Rectal smooth muscle tissue (tissue), 1 donor: ENCODE data around the gene DIS3L2.
A peak's percentile ranks its signal among the peaks of the same experiment; 100 is the strongest.

Experiments used
- H3K27ac ChIP-seq: one replicate; pipeline ENCODE4 v1.7.0; 2013; ENCODE audit warnings: low read depth, low read length, inconsistent platforms
- H3K27me3 ChIP-seq: one replicate; pipeline ENCODE4 v1.7.0; 2013; ENCODE audit warnings: low read length; ENCODE audit not compliant: control insufficient read depth, insufficient read depth
- H3K36me3 ChIP-seq: one replicate; pipeline ENCODE4 v1.7.0; 2013; ENCODE audit warnings: low read length; ENCODE audit not compliant: control insufficient read depth, insufficient read depth
- H3K4me1 ChIP-seq: one replicate; pipeline ENCODE4 v1.7.0; 2013; ENCODE audit warnings: low read length; ENCODE audit not compliant: control insufficient read depth, insufficient read depth
- H3K4me3 ChIP-seq: one replicate; pipeline ENCODE4 v1.7.0; 2013; ENCODE audit warnings: low read length
- H3K9ac ChIP-seq: one replicate; pipeline ENCODE4 v1.7.0; 2013; ENCODE audit warnings: low read length

Gene DIS3L2

DNA sequence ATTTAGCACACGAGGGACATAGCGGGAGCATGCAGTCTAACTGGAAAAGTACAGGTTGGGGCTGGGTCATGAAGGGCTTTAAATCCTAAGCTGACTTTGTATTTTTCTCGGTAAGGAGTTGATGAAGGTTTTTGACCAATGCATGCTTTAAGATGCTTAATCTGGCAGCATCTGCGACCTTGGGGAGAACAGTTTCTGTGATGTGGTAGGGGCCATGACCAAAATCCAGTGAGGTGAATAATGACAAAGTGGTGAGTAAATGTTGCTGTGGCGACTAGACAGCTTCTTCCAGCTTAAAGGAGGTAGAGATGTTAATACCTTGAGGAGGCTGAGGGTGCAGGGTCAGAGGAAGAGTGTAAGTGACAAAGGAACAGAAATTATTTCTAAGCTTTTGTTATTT is 242.4 kb downstream of the DIS3L2 start:
- Histone ChIP-seq H3K36me3 (no peaks in the 10 kb centered on the region), H3K27ac (peak overlapping the region; percentile 46), H3K4me3 (no peak overlapping the region), H3K9ac (no peak overlapping the region), H3K27me3 (no peaks in the 10 kb centered on the region), H3K4me1 (peaks cover 4% of the 10 kb centered on the region)

DNA sequence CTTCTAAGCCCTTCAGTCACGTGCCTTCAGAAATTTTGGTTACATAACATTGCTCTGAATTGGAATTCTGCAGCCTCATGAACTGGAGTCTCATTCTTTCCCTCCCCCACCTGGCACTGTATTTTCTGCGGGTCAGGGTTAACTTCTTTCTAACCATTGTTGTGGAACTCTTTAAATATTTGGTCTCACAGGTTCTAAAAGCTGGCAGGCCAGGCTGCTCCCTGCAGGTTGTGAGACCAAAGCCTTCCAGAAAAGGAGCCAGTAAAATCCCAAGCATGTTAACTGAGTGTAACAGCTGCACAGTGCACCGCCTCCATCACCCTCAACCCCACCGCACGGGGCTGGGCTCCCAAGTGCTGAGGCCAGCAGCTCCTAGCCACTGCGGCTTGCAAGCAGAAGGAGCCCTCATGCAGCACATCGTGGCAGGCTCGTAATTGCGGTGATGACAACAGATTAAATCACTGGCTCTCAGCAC is 243.0 kb downstream of the DIS3L2 start:
- H3K27ac ChIP-seq = peak overlapping the region; percentile 46
- peaks cover 4% of the 10 kb centered on the region for H3K4me1 ChIP-seq
- no peak overlapping the region for H3K9ac ChIP-seq
- no peaks in the 10 kb centered on the region for H3K27me3 ChIP-seq
- no peaks in the 10 kb centered on the region for H3K36me3 ChIP-seq
- H3K4me3 ChIP-seq = no peak overlapping the region

DNA sequence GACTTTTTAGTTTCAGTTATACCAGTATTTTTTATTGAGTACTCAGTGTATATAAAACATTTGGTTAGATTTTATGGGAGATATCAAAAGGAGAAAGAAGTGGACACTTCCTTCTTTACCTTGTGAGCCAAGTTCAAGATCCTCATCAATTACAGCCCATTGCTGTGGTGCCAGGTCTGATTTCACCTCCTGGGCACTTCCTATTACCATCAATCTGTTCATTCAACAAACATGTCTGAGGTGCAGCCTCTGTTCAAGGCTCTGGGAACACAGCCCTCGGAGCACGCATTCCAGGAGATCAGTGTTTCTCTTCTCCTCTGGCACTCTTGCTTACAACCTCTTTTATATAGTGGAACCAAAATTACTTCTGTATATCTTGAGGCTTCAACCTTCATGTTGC is 245.7 kb downstream of the DIS3L2 start:
- H3K36me3 ChIP-seq = no peaks in the 10 kb centered on the region
- H3K4me1 ChIP-seq = peaks cover 4% of the 10 kb centered on the region
- H3K4me3 ChIP-seq = no peak overlapping the region
- H3K9ac ChIP-seq = no peak overlapping the region
- no peaks in the 10 kb centered on the region for H3K27me3 ChIP-seq
- H3K27ac ChIP-seq = no peak overlapping the region

DNA sequence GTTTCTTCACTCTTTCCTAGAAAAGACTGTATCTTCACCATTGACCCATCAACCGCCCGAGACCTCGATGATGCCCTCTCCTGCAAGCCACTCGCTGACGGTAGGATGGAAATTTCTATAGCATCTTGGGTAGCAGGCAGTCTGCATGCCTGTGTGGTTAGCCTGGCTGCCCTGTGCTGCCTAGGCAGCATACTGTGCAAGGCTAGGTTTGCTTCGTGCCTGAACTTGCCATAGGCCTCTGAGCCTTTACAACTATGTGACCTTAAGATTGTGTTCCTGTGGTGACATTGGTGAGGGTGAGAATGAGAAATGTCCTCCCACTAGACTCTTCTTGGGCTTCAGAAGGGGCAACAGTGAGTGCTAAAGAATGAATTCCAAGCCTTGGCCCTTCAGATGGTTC is 248.8 kb downstream of the DIS3L2 start:
- H3K27me3 ChIP-seq = no peaks in the 10 kb centered on the region
- H3K4me3 ChIP-seq = no peak overlapping the region
- no peak overlapping the region for H3K27ac ChIP-seq
- H3K36me3 ChIP-seq = no peaks in the 10 kb centered on the region
- H3K9ac ChIP-seq = no peak overlapping the region
- H3K4me1 ChIP-seq = no peaks in the 10 kb centered on the region

DNA sequence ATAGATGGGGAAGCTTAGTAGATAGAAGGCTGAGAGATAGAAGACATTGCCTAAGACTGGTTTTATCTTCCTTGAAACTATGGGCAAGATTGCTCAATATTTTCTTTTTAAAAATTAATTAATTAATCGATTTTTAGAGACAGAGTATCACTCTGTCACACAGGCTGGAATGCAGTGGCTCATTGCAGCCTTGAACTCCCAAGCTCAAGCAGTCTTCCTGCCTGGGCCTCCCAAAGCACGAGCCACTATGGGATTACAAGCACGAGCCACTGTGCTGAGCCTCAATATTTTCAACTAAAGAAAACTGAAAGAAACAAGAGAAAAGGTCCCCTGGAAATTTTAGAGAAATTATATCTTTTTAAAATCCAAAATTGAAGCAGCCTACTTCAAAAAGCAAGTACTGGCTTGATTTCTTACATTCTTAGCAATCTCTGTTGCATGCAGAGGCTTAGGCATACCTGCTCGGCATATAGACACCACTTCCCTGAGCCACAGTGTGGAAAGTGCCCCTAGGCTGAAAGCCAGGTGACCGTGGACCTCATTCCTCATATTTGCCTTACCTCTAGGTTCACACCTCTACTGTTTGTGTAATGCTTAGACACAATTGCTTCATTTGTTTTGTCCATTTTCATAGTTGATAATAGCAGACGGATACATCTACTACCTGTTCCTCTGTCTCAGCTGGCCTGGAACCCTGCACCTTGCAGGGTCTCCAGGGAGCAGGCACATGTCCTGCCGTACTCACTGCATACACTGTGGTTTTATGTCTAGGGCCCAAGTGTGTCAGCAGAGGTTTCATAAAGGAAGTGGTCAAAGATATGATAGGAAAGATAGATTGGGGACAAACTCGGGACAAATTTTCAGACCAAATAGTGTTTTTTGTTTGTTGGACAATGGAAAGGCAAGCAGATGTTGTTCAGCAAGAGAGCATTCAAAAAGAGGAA is 250.5 kb downstream of the DIS3L2 start:
- H3K9ac ChIP-seq = no peak overlapping the region
- H3K4me3 ChIP-seq = no peak overlapping the region
- H3K27ac ChIP-seq = no peak overlapping the region
- no peaks in the 10 kb centered on the region for H3K27me3 ChIP-seq
- H3K36me3 ChIP-seq = no peaks in the 10 kb centered on the region
- H3K4me1 ChIP-seq = no peaks in the 10 kb centered on the region

DNA sequence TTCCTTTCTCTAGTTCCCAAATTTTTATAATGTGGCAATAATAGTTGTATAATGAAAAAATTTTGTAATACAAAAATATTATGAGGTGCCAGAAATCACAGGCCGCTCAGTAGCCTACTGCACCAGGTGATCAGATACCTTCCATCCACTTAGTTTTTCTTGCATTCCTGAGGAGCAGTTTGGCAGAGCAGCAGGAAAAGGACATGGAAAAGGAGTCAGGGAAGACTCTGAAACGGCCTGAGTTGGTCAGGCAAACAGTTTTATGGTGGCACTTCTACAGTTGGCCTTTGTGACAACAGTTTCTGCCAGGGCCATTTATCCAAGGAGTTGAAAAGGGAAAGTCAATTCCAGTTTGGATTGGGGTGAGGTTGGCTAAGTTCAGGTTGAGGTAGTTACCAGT is 251.7 kb downstream of the DIS3L2 start:
- Histone ChIP-seq H3K9ac (no peak overlapping the region), H3K36me3 (no peaks in the 10 kb centered on the region), H3K4me3 (no peak overlapping the region), H3K4me1 (no peaks in the 10 kb centered on the region), H3K27ac (no peak overlapping the region), H3K27me3 (no peaks in the 10 kb centered on the region)

DNA sequence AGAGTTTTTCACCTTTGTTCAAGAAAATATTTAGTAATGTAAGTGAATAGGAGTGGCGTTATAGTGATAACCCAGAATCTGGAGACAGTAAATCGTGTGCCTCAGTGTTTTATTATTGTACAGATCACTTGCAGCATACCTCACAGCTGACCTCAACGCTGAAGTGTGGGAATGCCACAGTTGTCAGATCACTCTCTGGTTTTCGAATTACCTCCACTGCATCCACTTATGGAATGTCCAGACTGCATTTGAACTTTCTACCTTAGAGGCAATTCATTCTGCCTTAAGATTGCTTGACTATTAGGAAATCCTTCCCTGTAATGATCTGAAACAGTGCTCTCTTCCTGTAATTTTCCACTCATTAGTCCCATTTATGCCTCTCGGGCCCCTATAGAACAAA is 252.5 kb downstream of the DIS3L2 start:
- no peaks in the 10 kb centered on the region for H3K4me1 ChIP-seq
- H3K9ac ChIP-seq = no peak overlapping the region
- no peak overlapping the region for H3K4me3 ChIP-seq
- H3K27ac ChIP-seq = no peak overlapping the region
- no peaks in the 10 kb centered on the region for H3K36me3 ChIP-seq
- no peaks in the 10 kb centered on the region for H3K27me3 ChIP-seq

DNA sequence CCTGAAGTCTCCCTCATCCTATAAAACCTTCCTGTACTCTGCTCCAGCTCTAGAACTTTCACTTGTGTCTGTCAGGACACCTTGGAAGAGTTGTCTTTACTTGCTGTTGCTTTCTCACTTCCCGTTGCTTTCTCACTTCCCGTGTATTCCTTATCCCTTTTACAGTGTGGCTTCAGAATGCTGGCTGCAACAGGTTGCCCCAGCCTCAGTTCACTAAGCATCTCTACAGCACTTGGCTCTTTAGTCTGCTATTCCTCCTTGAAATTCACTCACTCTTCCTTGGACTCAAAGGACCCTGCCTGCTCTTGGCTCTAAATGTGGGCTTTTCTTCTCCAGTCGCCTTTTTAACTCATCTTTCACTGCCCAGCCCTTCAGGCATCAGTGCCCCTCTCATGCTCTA is 254.5 kb downstream of the DIS3L2 start:
- H3K27ac ChIP-seq = no peak overlapping the region
- no peak overlapping the region for H3K9ac ChIP-seq
- H3K27me3 ChIP-seq = no peaks in the 10 kb centered on the region
- H3K4me1 ChIP-seq = no peaks in the 10 kb centered on the region
- H3K4me3 ChIP-seq = no peak overlapping the region
- H3K36me3 ChIP-seq = no peaks in the 10 kb centered on the region

DNA sequence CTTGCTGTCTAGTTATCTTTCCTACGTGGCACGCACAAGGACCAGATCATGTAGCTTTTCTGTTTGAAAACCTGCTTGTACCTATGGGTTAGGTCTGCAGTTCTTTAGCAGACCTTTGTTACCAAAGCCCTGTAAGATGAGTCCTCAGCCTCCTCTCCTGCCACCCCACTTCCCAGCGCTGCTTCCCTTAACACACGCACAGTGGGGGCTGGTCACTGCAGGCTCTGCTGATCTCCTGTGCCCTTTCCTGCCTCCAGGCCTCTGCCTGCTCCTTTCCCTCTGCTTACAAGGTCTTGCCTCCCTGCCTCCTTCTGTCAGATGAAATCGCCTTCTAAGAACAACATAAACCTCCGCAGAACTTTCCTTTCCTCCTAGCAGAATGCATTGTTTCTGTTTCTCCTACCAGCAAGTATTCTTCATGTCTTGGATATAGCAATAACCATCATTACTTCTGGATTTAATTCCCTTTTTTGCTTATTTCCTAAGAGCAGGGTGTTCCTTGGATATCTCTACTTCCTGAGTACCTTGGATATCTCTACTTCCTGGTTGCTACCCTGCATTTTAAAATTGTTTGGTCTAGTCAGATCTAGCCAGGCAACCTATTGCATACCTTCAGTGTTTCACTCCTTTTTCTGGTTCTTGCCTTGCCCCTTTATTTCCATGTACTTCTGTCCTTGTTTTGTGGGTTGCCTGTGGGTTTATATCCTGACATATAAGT is 257.4 kb downstream of the DIS3L2 start:
- no peak overlapping the region for H3K9ac ChIP-seq
- H3K36me3 ChIP-seq = no peaks in the 10 kb centered on the region
- H3K4me1 ChIP-seq = no peaks in the 10 kb centered on the region
- H3K27me3 ChIP-seq = no peaks in the 10 kb centered on the region
- no peak overlapping the region for H3K4me3 ChIP-seq
- H3K27ac ChIP-seq = no peak overlapping the region

DNA sequence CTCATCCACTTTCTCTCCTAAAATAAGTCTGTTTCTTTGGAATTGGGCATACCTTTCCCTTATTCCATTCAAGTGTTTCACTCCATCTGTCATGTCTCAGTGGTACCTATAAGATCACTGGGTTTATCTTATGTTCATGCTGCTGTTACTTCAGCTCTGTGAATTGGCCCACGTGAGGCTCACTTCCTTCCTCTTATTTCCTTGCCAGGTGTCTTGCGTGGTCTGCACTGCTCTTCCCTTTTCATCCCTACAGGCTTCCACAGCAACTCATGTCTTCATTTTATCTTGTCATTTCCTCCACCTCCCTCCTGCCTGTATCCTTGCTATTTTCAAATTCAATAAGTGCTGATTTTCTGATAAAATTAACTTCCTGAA is 258.0 kb downstream of the DIS3L2 start:
- Histone ChIP-seq H3K4me3 (no peak overlapping the region), H3K4me1 (no peaks in the 10 kb centered on the region), H3K36me3 (no peaks in the 10 kb centered on the region), H3K9ac (no peak overlapping the region), H3K27ac (no peak overlapping the region), H3K27me3 (no peaks in the 10 kb centered on the region)

DNA sequence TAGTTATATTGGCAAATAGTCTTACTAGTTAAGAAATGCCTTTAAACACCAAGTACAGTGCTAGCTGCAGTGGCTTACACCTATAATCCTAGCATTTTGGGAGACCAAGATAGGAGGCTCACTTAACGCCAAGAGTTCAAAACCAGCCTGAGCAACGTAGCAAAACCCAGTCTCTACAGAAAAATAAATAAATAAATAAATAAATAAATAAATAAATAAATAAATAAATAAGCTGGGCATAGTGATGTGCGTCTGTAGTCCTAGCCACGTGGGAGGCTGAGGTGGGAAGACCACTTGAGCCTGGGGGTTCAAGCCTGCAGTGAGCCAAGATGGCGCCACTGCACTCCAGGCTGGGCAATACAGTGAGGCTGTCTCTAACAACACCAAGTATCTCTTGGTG is 258.4 kb downstream of the DIS3L2 start:
- Histone ChIP-seq H3K9ac (no peak overlapping the region), H3K27me3 (no peaks in the 10 kb centered on the region), H3K27ac (no peak overlapping the region), H3K4me3 (no peak overlapping the region), H3K4me1 (no peaks in the 10 kb centered on the region), H3K36me3 (no peaks in the 10 kb centered on the region)

DNA sequence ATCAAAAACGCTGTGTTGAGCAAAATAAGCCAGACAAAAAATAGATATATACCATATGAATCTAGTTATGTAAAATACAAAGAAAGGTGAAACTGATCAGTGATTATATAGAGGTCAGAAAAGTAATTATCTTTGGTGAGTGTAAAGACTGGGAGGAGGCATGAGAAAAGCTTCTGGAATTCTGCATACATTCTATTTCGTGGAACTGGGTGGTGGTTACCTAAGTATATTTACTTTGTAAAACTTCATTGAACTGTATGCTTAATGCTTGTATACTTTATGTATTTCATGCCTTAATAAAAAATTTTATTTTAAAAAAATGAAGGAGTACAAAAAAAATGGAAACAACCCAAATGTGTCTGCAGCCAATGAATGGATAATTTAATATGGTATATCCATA is 263.9 kb downstream of the DIS3L2 start:
- Histone ChIP-seq H3K4me3 (no peak overlapping the region), H3K27me3 (no peaks in the 10 kb centered on the region), H3K27ac (no peak overlapping the region), H3K9ac (no peak overlapping the region), H3K36me3 (no peaks in the 10 kb centered on the region), H3K4me1 (no peaks in the 10 kb centered on the region)
